ENCODE data around the gene HPSE2. TPM values are rescaled to one million over a fixed set of nuclear protein-coding genes. Genes with fewer than 3 reads are reported as not detected.

HPSE2 gene
- total RNA-seq, 1 donor from 2014 or later, result 0.10 TPM

GRCh38 chr10:98596404-98596803, 639.2 kb downstream of the HPSE2 start:
- Mint-ChIP-seq H3K4me1 (ENCODE audit: low read depth) (no peaks in the 10 kb centered on the region), H3K27ac (no peak overlapping the region), H3K4me3 (ENCODE audit: low read depth) (no peak overlapping the region), H3K9me3 (ENCODE audit: low read depth) (peaks cover 15% of the 10 kb centered on the region), H3K27me3 (no peaks in the 10 kb centered on the region), H3K36me3 (ENCODE audit: insufficient read depth) (peaks cover 1% of the 10 kb centered on the region)
- TF ChIP-seq CTCF (IDR thresholded peaks at IDR 0.05; ENCODE audit: unreplicated experiment), result no peak
- DNase-seq (ENCODE audit: low spot score, unreplicated experiment), result no peak

GRCh38 chr10:98589691-98590090, 646.0 kb downstream of the HPSE2 start:
- no peak for DNase-seq (ENCODE audit: low spot score, unreplicated experiment)
- Mint-ChIP-seq H3K4me1 (ENCODE audit: low read depth) (peaks cover 1% of the 10 kb centered on the region), H3K9me3 (ENCODE audit: low read depth) (peaks cover 4% of the 10 kb centered on the region), H3K27me3 (no peaks in the 10 kb centered on the region), H3K36me3 (ENCODE audit: insufficient read depth) (no peaks in the 10 kb centered on the region), H3K27ac (no peak overlapping the region), H3K4me3 (ENCODE audit: low read depth) (no peak overlapping the region)
- TF ChIP-seq CTCF (IDR thresholded peaks at IDR 0.05; ENCODE audit: unreplicated experiment), result no peak

- Mint-ChIP-seq H3K4me3 (ENCODE audit: low read depth) (no peak overlapping the region), H3K36me3 (ENCODE audit: insufficient read depth) (no peaks in the 10 kb centered on the region), H3K4me1 (ENCODE audit: low read depth) (peaks cover 1% of the 10 kb centered on the region), H3K9me3 (ENCODE audit: low read depth) (no peaks in the 10 kb centered on the region), H3K27me3 (no peaks in the 10 kb centered on the region), H3K27ac (no peak overlapping the region)
- no peak for TF ChIP-seq CTCF (IDR thresholded peaks at IDR 0.05; ENCODE audit: unreplicated experiment)
- no peak for DNase-seq (ENCODE audit: low spot score, unreplicated experiment)
Observed at GRCh38 chr10:98589007-98589406, 646.6 kb downstream of the HPSE2 start.

GRCh38 chr10:98587156-98587837, 648.4 kb downstream of the HPSE2 start:
- DNase-seq (ENCODE audit: low spot score, unreplicated experiment), result no peak
- no peak overlapping the region for H3K4me3 Mint-ChIP-seq (ENCODE audit: low read depth)
- H3K27me3 Mint-ChIP-seq, result no peaks in the 10 kb centered on the region
- no peaks in the 10 kb centered on the region for H3K36me3 Mint-ChIP-seq (ENCODE audit: insufficient read depth)
- TF ChIP-seq CTCF (IDR thresholded peaks at IDR 0.05; ENCODE audit: unreplicated experiment), result no peak
- H3K27ac Mint-ChIP-seq, result no peak overlapping the region
- H3K4me1 Mint-ChIP-seq (ENCODE audit: low read depth), result peaks cover 1% of the 10 kb centered on the region
- H3K9me3 Mint-ChIP-seq (ENCODE audit: low read depth), result no peaks in the 10 kb centered on the region

GRCh38 chr10:98586096-98586495, 649.6 kb downstream of the HPSE2 start:
- Mint-ChIP-seq H3K27ac (no peak overlapping the region), H3K9me3 (ENCODE audit: low read depth) (no peaks in the 10 kb centered on the region), H3K27me3 (no peaks in the 10 kb centered on the region), H3K4me3 (ENCODE audit: low read depth) (no peak overlapping the region), H3K4me1 (ENCODE audit: low read depth) (peaks cover 1% of the 10 kb centered on the region), H3K36me3 (ENCODE audit: insufficient read depth) (no peaks in the 10 kb centered on the region)
- DNase-seq (ENCODE audit: low spot score, unreplicated experiment), result no peak
- TF ChIP-seq CTCF (IDR thresholded peaks at IDR 0.05; ENCODE audit: unreplicated experiment), result no peak
